ENCODE measurements around the gene SERPINE1.
"Not testable (repeated sequence)": the region's sequence is repeated elsewhere in the genome, so short reads cannot be mapped to it uniquely, and the experiment has no call there.

SERPINE1 gene

GRCh38 chr7:101113140-101113539, 13.8 kb upstream of the SERPINE1 start:
- H3K27me3 ChIP-seq (ENCODE audit: control insufficient read depth, insufficient read depth, low read length); H3K4me1 ChIP-seq (ENCODE audit: control insufficient read depth, insufficient read depth, low read length); H3K27ac ChIP-seq (ENCODE audit: low read length); DNase-seq (ENCODE audit: low read depth, low spot score); H3K9me3 ChIP-seq (ENCODE audit: control insufficient read depth, insufficient read depth, low read length); H3K4me3 ChIP-seq (ENCODE audit: low read length); H3K36me3 ChIP-seq (ENCODE audit: control insufficient read depth, insufficient read depth, low read length): not testable (repeated sequence)
- no CpG with 5 or more reads among the region's 7 CpGs for WGBS (ENCODE audit: insufficient coverage, insufficient read length)

GRCh38 chr7:101113836-101114235, 13.1 kb upstream of the SERPINE1 start:
- no peaks in the 10 kb centered on the region for H3K36me3 ChIP-seq (ENCODE audit: control insufficient read depth, insufficient read depth, low read length)
- DNase-seq (ENCODE audit: low read depth, low spot score), result no peak
- H3K4me1 ChIP-seq (ENCODE audit: control insufficient read depth, insufficient read depth, low read length), result no peaks in the 10 kb centered on the region; the same call in 1 of the 2 replicates
- H3K27me3 ChIP-seq (ENCODE audit: control insufficient read depth, insufficient read depth, low read length), result no peaks in the 10 kb centered on the region
- no peaks in the 10 kb centered on the region for H3K9me3 ChIP-seq (ENCODE audit: control insufficient read depth, insufficient read depth, low read length)
- H3K4me3 ChIP-seq (ENCODE audit: low read length), result no peak overlapping the region
- no CpG with 5 or more reads among the region's 11 CpGs for WGBS (ENCODE audit: insufficient coverage, insufficient read length)
- no peak overlapping the region for H3K27ac ChIP-seq (ENCODE audit: low read length)

- Histone ChIP-seq H3K4me1 (ENCODE audit: control insufficient read depth, insufficient read depth, low read length) (no peaks in the 10 kb centered on the region), H3K4me3 (ENCODE audit: low read length) (no peak overlapping the region), H3K27ac (ENCODE audit: low read length) (no peak overlapping the region), H3K27me3 (ENCODE audit: control insufficient read depth, insufficient read depth, low read length) (no peaks in the 10 kb centered on the region), H3K9me3 (ENCODE audit: control insufficient read depth, insufficient read depth, low read length) (no peaks in the 10 kb centered on the region), H3K36me3 (ENCODE audit: control insufficient read depth, insufficient read depth, low read length) (no peaks in the 10 kb centered on the region)
- no peak for DNase-seq (ENCODE audit: low read depth, low spot score)
- no CpG with 5 or more reads among the region's 8 CpGs for WGBS (ENCODE audit: insufficient coverage, insufficient read length)
Measured at GRCh38 chr7:101114492-101114891, 12.4 kb upstream of the SERPINE1 start.

- H3K36me3 ChIP-seq (ENCODE audit: control insufficient read depth, insufficient read depth, low read length), result no peaks in the 10 kb centered on the region
- H3K9me3 ChIP-seq (ENCODE audit: control insufficient read depth, insufficient read depth, low read length), result no peaks in the 10 kb centered on the region
- no peak overlapping the region for H3K4me3 ChIP-seq (ENCODE audit: low read length)
- 0 out of 2 replicates have a peak, but pooled peaks cover 2% of the 10 kb centered on the region for H3K4me1 ChIP-seq (ENCODE audit: control insufficient read depth, insufficient read depth, low read length)
- no peak overlapping the region for H3K27ac ChIP-seq (ENCODE audit: low read length)
- DNase-seq (ENCODE audit: low read depth, low spot score), result no peak
- WGBS (ENCODE audit: insufficient coverage, insufficient read length), result no CpG with 5 or more reads among the region's 3 CpGs
- H3K27me3 ChIP-seq (ENCODE audit: control insufficient read depth, insufficient read depth, low read length), result no peaks in the 10 kb centered on the region
Measured at GRCh38 chr7:101115215-101115614, 11.7 kb upstream of the SERPINE1 start.

- Histone ChIP-seq H3K4me3 (ENCODE audit: low read length) (no peak overlapping the region), H3K27ac (ENCODE audit: low read length) (no peak overlapping the region), H3K27me3 (ENCODE audit: control insufficient read depth, insufficient read depth, low read length) (no peaks in the 10 kb centered on the region), H3K9me3 (ENCODE audit: control insufficient read depth, insufficient read depth, low read length) (no peaks in the 10 kb centered on the region), H3K36me3 (ENCODE audit: control insufficient read depth, insufficient read depth, low read length) (no peaks in the 10 kb centered on the region), H3K4me1 (ENCODE audit: control insufficient read depth, insufficient read depth, low read length) (0 out of 2 replicates have a peak, but pooled peaks cover 3% of the 10 kb centered on the region)
- no CpG with 5 or more reads among the region's 10 CpGs for WGBS (ENCODE audit: insufficient coverage, insufficient read length)
- no peak for DNase-seq (ENCODE audit: low read depth, low spot score)
Measured at GRCh38 chr7:101116898-101117297, 10.0 kb upstream of the SERPINE1 start.

- Histone ChIP-seq H3K9me3 (ENCODE audit: control insufficient read depth, insufficient read depth, low read length) (no peaks in the 10 kb centered on the region), H3K27me3 (ENCODE audit: control insufficient read depth, insufficient read depth, low read length) (no peaks in the 10 kb centered on the region), H3K36me3 (ENCODE audit: control insufficient read depth, insufficient read depth, low read length) (no peaks in the 10 kb centered on the region), H3K4me1 (ENCODE audit: control insufficient read depth, insufficient read depth, low read length) (0 out of 2 replicates have a peak, but pooled peaks cover 4% of the 10 kb centered on the region), H3K27ac (ENCODE audit: low read length) (no peak overlapping the region), H3K4me3 (ENCODE audit: low read length) (no peak overlapping the region)
- DNase-seq (ENCODE audit: low read depth, low spot score), result no peak
- WGBS (ENCODE audit: insufficient coverage, insufficient read length), result no CpG with 5 or more reads among the region's 3 CpGs
Measured at GRCh38 chr7:101118856-101119255, 8.0 kb upstream of the SERPINE1 start.

- Histone ChIP-seq H3K27me3 (ENCODE audit: control insufficient read depth, insufficient read depth, low read length) (no peaks in the 10 kb centered on the region), H3K9me3 (ENCODE audit: control insufficient read depth, insufficient read depth, low read length) (no peaks in the 10 kb centered on the region), H3K36me3 (ENCODE audit: control insufficient read depth, insufficient read depth, low read length) (no peaks in the 10 kb centered on the region), H3K4me1 (ENCODE audit: control insufficient read depth, insufficient read depth, low read length) (0 out of 2 replicates have a peak, but pooled peaks cover 4% of the 10 kb centered on the region), H3K27ac (ENCODE audit: low read length) (no peak overlapping the region), H3K4me3 (ENCODE audit: low read length) (no peak overlapping the region)
- no peak for DNase-seq (ENCODE audit: low read depth, low spot score)
- no CpG with 5 or more reads among the region's 10 CpGs for WGBS (ENCODE audit: insufficient coverage, insufficient read length)
Measured at GRCh38 chr7:101119876-101120275, 7.0 kb upstream of the SERPINE1 start.

GRCh38 chr7:101120315-101120714, 6.6 kb upstream of the SERPINE1 start:
- no CpG with 5 or more reads among the region's 4 CpGs for WGBS (ENCODE audit: insufficient coverage, insufficient read length)
- no peak for DNase-seq (ENCODE audit: low read depth, low spot score)
- no peak overlapping the region for H3K27ac ChIP-seq (ENCODE audit: low read length)
- H3K36me3 ChIP-seq (ENCODE audit: control insufficient read depth, insufficient read depth, low read length), result no peaks in the 10 kb centered on the region
- 0 out of 2 replicates have a peak, but pooled peaks cover 4% of the 10 kb centered on the region for H3K4me1 ChIP-seq (ENCODE audit: control insufficient read depth, insufficient read depth, low read length)
- H3K9me3 ChIP-seq (ENCODE audit: control insufficient read depth, insufficient read depth, low read length), result no peaks in the 10 kb centered on the region
- no peak overlapping the region for H3K4me3 ChIP-seq (ENCODE audit: low read length)
- no peaks in the 10 kb centered on the region for H3K27me3 ChIP-seq (ENCODE audit: control insufficient read depth, insufficient read depth, low read length)

- DNase-seq (ENCODE audit: low read depth, low spot score); H3K27ac ChIP-seq (ENCODE audit: low read length); H3K4me1 ChIP-seq (ENCODE audit: control insufficient read depth, insufficient read depth, low read length); H3K9me3 ChIP-seq (ENCODE audit: control insufficient read depth, insufficient read depth, low read length); H3K36me3 ChIP-seq (ENCODE audit: control insufficient read depth, insufficient read depth, low read length); H3K4me3 ChIP-seq (ENCODE audit: low read length); H3K27me3 ChIP-seq (ENCODE audit: control insufficient read depth, insufficient read depth, low read length): not testable (repeated sequence)
- no CpG with 5 or more reads among the region's 9 CpGs for WGBS (ENCODE audit: insufficient coverage, insufficient read length)
Measured at GRCh38 chr7:101121631-101121990, 5.3 kb upstream of the SERPINE1 start.

GRCh38 chr7:101121991-101122932, 4.6 kb upstream of the SERPINE1 start:
- H3K4me3 ChIP-seq (ENCODE audit: low read length), result no peak overlapping the region
- H3K27me3 ChIP-seq (ENCODE audit: control insufficient read depth, insufficient read depth, low read length), result no peaks in the 10 kb centered on the region
- DNase-seq (ENCODE audit: low read depth, low spot score), result no peak
- no peak overlapping the region for H3K27ac ChIP-seq (ENCODE audit: low read length)
- peaks cover 7% of the 10 kb centered on the region; the same call in 1 of the 2 replicates for H3K4me1 ChIP-seq (ENCODE audit: control insufficient read depth, insufficient read depth, low read length)
- H3K9me3 ChIP-seq (ENCODE audit: control insufficient read depth, insufficient read depth, low read length), result no peaks in the 10 kb centered on the region
- WGBS (ENCODE audit: insufficient coverage, insufficient read length), result no CpG with 5 or more reads among the region's 17 CpGs
- H3K36me3 ChIP-seq (ENCODE audit: control insufficient read depth, insufficient read depth, low read length), result no peaks in the 10 kb centered on the region
